ENCODE results near the gene PPFIBP2. TPM values are rescaled to one million over a fixed set of nuclear protein-coding genes. Genes with fewer than 3 reads are reported as not detected.

The PPFIBP2 gene
- total and polyA plus RNA-seq, 2 donors (not counting 1 experiment from before 2014, with no cell fraction given): 22.3 to 175 TPM

- H3K27me3 Mint-ChIP-seq: no peaks in the 10 kb centered on the region
- H2AFZ ChIP-seq (ENCODE audit: insufficient read depth, low read depth, low read length, poor library complexity, severe bottlenecking): no peak overlapping the region
- no peak overlapping the region for H3K27ac Mint-ChIP-seq
- no peak overlapping the region for H3K4me2 ChIP-seq (replicated peaks; ENCODE audit: low read depth, low read length, poor library complexity, severe bottlenecking)
- H3K79me2 ChIP-seq (ENCODE audit: control insufficient read depth, insufficient read depth, low read length): no peaks in the 10 kb centered on the region
- intact Hi-C loops (cut with micrococcal nuclease): no loop called here
- no peaks in the 10 kb centered on the region for H4K20me1 ChIP-seq (ENCODE audit: control insufficient read depth, insufficient read depth, low read length, poor library complexity, severe bottlenecking)
- no peaks in the 10 kb centered on the region for H3K9me3 ChIP-seq (ENCODE audit: control extremely low read depth in 1 of 3, control insufficient read depth in 2 of 3, insufficient read depth in 1 of 3, low read length in 2 of 3)
- no peak overlapping the region for H3K9ac ChIP-seq (ENCODE audit: low read length)
- no peak overlapping the region for H3K4me3 Mint-ChIP-seq
- POLR2A ChIA-PET: no interaction called here
- H3K4me1 ChIP-seq (ENCODE audit: control insufficient read depth in 2 of 2, insufficient read depth in 2 of 2, low read length in 2 of 2): no peaks in the 10 kb centered on the region
- H3K4me3 ChIP-seq (ENCODE audit: control extremely low read depth in 1 of 5, extremely low read depth in 1 of 5, insufficient read depth in 1 of 5, low read depth in 2 of 5, low read length in 4 of 5): no peak overlapping the region
- WGBS (ENCODE audit: insufficient coverage): no CpG with 5 or more reads among the region's 2 CpGs
- DNase-seq (no peak), ATAC-seq (ENCODE audit: low read depth) (no peak)
- H3K4me1 Mint-ChIP-seq: no peaks in the 10 kb centered on the region
- CTCF ChIA-PET: interaction anchor here (0.8 to 2.1 kb wide), 2 partner anchors 10 to 47 kb away, joined by 3 to 5 read pairs; no protein-coding TSS in a partner anchor
- peaks cover 0 to 67% of the 10 kb centered on the region in 2 experiments for H3K36me3 ChIP-seq (replicated peaks in 1 of 2; ENCODE audit: control extremely low read depth in 1 of 2, control insufficient read depth in 1 of 2, extremely low read depth in 1 of 2, insufficient read depth in 2 of 2, low read length in 1 of 2)
- no peaks in the 10 kb centered on the region for H3K27me3 ChIP-seq (replicated peaks in 1 of 4; ENCODE audit: control extremely low read depth in 1 of 4, control insufficient read depth in 3 of 4, insufficient read depth in 4 of 4, low read length in 3 of 4)
- H3K27ac ChIP-seq (ENCODE audit: low read length in 2 of 2): no peak overlapping the region
- TF ChIP-seq EZH2 (IDR thresholded peaks at IDR 0.05; ENCODE audit: borderline replicate concordance, insufficient read depth, low read depth, low read length, poor library complexity, severe bottlenecking) (no peak), CTCF (IDR thresholded peaks at IDR 0.05) (no peak)
- H3K9me3 Mint-ChIP-seq (ENCODE audit: insufficient read depth): no peaks in the 10 kb centered on the region
These were observed 133.1 kb downstream of the PPFIBP2 start for GRCh38 chr11:7646866-7647265.

- H3K9ac ChIP-seq (ENCODE audit: low read length): no peak overlapping the region
- TF ChIP-seq EZH2 (IDR thresholded peaks at IDR 0.05; ENCODE audit: borderline replicate concordance, insufficient read depth, low read depth, low read length, poor library complexity, severe bottlenecking): no peak
- no peak for TF ChIP-seq CTCF (IDR thresholded peaks at IDR 0.05)
- Mint-ChIP-seq H3K4me3 (no peak overlapping the region), H3K9me3 (ENCODE audit: insufficient read depth) (no peaks in the 10 kb centered on the region), H3K27ac (no peak overlapping the region), H3K27me3 (no peaks in the 10 kb centered on the region), H3K4me1 (no peaks in the 10 kb centered on the region)
- H3K36me3 ChIP-seq (replicated peaks in 1 of 2; ENCODE audit: control extremely low read depth in 1 of 2, control insufficient read depth in 1 of 2, extremely low read depth in 1 of 2, insufficient read depth in 2 of 2, low read length in 1 of 2): peaks cover 0 to 70% of the 10 kb centered on the region in 2 experiments
- H3K4me1 ChIP-seq (ENCODE audit: control insufficient read depth in 2 of 2, insufficient read depth in 2 of 2, low read length in 2 of 2): no peaks in the 10 kb centered on the region
- H3K27me3 ChIP-seq (replicated peaks in 1 of 4; ENCODE audit: control extremely low read depth in 1 of 4, control insufficient read depth in 3 of 4, insufficient read depth in 4 of 4, low read length in 3 of 4): no peaks in the 10 kb centered on the region
- H2AFZ ChIP-seq (ENCODE audit: insufficient read depth, low read depth, low read length, poor library complexity, severe bottlenecking): no peak overlapping the region
- ATAC-seq (ENCODE audit: low read depth): no peak
- no peaks in the 10 kb centered on the region for H3K79me2 ChIP-seq (ENCODE audit: control insufficient read depth, insufficient read depth, low read length)
- H3K4me2 ChIP-seq (replicated peaks; ENCODE audit: low read depth, low read length, poor library complexity, severe bottlenecking): no peak overlapping the region
- no peak overlapping the region for H3K4me3 ChIP-seq (ENCODE audit: control extremely low read depth in 1 of 5, extremely low read depth in 1 of 5, insufficient read depth in 1 of 5, low read depth in 2 of 5, low read length in 4 of 5)
- no peaks in the 10 kb centered on the region for H4K20me1 ChIP-seq (ENCODE audit: control insufficient read depth, insufficient read depth, low read length, poor library complexity, severe bottlenecking)
- no peaks in the 10 kb centered on the region for H3K9me3 ChIP-seq (ENCODE audit: control extremely low read depth in 1 of 3, control insufficient read depth in 2 of 3, insufficient read depth in 1 of 3, low read length in 2 of 3)
- intact Hi-C loops (cut with micrococcal nuclease): no loop called here
- CTCF ChIA-PET: interaction anchor here (2.1 kb wide), 1 partner anchor 9 kb away, joined by 5 read pairs; no protein-coding TSS in a partner anchor
- WGBS (ENCODE audit: insufficient coverage): 100% methylated on average over 1 of the region's 3 CpGs
- H3K27ac ChIP-seq (ENCODE audit: low read length in 2 of 2): no peak overlapping the region
- no peak for DNase-seq
- POLR2A ChIA-PET: no interaction called here
These were observed 134.5 kb downstream of the PPFIBP2 start for GRCh38 chr11:7648264-7648663.

All from B cell (primary cell).